NCI-H524 (cell line): Measurements from ENCODE around the gene MTSS2.

Source experiments
- DNase-seq, 2 experiments: peaks; one replicate each; lab custom pipeline; 2025; lab: John Stamatoyannopoulos, UW

The MTSS2 gene

DNA sequence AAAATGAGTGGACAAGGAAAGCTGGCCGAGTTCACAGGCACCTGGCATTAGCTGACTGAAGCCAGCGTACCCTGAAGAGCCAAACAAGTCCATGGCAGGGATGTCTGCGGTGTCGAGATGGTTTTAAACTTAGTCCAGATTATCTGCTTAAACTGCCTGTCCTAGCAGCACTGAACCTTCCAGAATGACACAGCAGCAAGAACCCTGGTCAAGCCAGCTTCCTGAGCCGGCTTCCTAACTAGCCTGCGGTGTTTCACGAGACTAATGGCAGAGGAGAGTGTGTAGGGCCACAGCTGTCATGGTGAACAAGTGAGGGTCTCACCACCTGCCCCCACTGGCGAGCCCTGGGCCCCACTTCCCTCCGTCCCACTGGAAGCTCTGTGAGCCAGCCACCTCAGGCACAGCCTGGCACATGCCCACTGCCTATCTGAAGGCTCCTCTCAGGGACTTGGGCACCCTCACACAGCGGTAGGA is 28.8 kb upstream of the MTSS2 start:
- no peak for DNase-seq

DNA sequence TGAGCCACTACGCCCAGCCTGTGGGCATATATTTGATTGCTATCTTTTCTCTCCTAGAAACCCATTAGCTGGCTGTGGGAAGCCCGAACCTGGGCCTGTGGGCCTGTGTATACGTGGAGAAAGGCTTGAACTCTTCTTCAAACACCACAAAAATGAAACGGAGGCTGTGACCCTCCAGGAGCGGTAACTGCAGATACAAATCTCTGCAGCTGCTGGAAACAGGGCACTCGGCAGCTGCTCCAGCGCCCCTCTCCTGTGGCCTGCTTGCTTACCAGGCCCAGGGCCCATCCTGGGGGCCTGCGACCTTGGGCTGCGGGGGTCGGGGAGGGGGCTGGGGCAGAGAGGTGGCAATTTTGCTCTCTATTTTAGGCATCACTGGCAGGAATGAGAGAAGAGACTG is 28.0 kb upstream of the MTSS2 start:
- no peak for DNase-seq

DNA sequence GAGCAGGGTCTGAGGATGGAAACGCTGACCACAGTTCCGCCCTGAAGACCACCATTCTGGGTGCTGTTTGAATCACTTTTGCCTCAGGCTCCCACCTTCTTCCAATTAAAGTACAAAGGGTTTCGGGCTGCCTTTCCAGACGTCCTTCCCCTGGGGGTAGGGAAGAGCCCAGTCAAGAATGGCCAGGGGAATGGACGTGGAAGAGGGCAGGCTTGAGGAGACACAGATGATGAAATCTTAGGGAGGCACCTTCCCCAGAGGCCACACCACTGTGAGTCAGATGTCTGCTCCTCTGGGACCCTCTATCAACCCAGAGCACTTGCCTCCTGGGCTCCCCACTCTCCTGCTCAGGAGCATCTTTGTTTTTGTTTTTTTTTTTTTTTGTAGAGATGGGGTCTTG is 27.5 kb upstream of the MTSS2 start:
- DNase-seq = no peak

DNA sequence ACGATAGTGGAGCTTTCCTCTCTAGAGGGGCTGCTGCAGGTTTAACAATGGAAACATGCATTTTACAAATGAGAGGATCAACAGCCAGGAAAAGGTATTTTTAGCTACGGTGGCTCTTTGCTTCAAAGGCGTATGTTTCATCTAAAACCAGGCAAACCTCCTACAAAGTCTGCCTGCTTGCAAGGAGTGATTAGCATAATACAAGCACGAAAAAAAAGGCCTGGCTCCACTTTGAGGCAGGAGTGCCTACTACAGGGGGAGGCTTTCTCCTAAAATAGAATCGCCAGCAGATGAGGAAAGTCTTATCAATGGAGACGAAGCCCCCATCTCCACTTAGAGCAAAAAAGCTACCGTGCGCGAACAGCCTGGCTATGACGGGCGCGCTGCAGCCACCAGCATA is 27.1 kb upstream of the MTSS2 start:
- no peak for DNase-seq

DNA sequence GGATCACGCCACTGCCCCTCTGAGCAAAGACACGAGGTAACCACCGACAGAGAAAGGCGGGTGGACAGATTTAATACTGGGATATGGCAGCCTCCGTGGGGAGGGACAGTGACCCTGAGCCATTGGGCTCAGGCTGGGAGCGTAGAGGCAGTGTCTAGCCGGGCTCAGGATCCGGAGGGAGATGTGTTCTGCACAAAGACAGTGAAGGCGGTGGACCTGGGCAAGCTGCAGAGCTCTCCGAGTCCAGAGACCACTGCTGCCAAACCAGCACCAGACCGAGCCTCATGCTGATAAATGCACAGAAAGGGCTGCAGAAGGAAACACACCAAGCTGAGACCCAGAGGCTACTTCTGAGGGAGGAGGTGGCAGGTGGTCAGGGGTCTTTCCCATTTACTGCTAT is 26.5 kb upstream of the MTSS2 start:
- DNase-seq = no peak

DNA sequence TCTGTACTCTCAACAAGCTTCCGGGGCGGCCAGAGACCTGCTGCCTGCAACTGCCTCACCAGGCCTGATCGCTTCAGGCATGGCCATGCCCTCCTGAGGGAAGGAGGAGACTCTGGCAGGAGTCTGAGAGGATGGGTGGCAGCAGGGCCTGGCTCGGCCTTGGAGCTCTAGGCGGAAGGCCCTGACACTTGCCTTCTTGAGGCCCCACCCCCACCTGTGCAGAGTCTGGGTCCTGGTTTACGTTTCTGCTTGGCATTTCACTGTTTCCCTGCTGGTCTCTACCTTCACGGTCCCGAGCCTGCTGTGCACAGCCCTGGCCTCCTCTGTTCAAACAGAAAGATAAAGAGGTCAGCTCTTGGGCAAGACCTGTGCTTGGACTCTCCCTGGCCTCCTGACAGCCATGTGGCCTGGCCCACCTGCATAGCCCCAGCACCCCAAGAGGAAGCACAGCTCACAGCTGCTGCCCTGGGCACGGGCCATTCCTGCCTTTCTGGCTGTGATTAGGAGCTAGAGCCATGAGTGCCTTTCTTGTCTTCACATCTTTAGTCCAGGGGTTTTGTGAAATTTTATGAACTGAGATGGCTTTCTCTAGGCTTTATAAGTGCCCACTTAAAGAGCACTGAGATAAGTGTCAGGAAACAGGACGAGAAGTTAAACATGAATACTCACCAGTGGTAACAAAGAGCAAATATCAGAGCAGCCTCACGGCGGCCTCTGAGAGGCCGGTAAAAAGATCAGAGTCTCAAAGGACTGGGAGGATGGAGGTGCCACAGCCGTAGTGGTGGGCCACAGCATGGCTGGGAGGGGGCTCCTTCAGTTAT is 25.6 kb upstream of the MTSS2 start:
- DNase-seq = no peak

DNA sequence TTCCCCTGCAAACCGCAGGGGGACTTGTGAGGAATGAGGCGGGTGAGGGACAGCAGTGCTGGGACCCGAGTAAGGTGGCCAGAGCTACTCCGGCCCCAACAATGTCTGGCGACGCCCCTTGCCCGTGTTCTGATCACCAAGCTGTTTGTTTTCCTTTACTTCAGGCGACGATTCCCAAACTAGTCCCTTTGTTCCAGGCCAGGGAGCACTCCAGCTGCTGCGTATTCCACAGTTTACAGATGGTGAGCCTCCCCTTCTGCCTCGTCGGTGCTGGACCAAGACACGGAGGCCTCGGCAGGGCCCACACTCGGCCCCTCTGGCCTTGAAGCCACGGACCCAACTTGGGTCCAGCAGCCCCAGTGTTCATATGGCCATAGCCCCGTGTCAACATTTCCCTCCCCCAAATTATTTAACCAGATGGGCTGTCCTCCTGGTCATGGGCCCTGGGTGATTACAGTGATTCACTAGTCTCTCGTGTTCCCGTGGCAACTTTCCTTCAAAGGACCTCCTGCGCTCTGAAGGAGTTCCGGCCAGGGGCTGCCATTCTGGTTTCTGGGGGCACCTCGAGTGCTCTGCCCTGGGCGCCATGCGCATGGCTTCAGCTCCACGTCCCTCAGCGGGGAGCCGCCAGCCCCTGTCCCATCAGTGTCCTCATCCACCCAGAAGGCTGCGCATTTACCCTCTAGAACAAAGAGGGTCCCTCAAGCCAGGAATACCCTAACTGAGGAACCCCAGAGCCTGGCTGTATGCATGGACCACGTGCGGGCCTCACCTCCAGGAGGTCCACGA is 24.8 kb upstream of the MTSS2 start:
- no peak for DNase-seq

DNA sequence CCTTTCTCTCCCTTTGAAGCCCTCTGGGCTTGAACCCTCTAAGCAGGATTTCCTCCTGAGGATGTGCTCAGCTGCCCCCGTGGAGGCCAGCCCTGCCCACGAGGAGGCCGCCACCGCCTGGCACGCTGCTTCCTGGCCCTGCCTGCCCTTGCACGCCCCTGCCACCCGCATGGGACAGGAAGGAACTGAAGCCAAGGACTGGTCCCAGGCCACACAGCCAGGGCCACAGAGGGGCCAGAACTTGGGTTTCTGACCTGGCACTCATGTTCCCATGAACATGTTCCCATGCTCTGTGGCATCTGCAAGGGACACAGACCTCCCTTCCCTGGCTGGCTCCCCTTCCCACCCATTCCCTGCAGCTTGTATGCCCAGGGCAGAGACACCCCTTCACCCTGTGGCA is 24.1 kb upstream of the MTSS2 start:
- no peak for DNase-seq

DNA sequence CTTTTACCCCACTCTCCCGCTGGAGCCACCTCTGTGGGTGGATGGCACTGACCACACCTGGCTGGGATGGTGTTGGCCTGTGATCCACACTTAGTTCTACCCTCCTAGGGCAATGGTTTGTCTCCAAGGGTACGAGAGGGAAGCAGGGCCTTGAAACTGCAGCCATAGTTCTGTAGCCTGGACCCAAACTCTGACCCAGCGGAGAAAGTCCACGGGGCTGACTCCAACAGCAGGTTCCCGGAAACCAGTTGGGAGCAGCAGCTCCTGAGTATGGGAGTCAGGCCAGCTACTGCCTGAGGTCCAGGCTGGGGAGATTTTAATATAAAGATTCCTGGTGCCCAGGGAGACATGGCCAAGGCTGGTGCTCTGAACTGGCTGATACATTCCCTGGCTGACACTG is 23.6 kb upstream of the MTSS2 start:
- DNase-seq = no peak

DNA sequence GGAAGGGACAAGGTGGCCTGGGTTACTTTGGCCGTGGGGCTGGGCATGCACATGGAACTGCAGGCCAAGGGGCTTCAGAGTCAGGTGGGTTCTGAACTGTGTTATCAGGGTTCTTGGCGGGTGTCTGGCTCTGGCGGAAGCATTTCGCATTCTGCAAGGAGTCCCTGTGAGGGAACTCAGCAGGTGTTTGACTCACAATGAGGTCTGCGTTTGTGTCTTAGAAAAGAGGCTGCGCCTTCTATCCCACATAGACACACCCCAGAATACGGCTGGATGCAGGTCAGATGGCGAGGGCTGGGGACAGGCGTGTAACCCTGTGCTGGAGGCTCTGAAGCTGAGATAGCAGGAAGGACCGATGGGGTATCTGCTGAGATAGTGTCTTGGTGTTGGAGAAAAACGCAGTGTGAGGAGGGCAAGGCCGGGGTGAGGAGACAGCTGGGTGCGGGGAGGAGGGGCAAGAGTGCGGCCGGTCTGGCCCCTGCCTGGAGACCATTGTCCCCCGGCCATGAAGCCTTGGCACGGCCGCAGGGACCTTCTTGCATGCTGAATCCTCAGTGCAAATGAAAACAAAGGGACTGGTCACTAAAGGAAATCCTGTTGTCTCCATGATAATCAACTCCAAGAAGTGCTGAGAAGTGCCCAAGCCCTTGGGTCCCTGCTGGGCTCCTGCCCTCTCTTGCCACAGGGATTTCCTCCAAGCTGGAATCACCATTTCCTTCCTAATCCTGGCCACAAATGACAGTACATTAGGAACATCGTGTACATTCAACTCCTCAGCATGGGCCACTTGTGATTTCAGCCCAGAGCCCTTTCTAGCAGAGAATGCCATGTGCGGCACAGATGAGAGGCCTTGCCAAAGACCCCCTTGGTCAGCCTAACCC is 22.8 kb upstream of the MTSS2 start:
- DNase-seq = no peak

DNA sequence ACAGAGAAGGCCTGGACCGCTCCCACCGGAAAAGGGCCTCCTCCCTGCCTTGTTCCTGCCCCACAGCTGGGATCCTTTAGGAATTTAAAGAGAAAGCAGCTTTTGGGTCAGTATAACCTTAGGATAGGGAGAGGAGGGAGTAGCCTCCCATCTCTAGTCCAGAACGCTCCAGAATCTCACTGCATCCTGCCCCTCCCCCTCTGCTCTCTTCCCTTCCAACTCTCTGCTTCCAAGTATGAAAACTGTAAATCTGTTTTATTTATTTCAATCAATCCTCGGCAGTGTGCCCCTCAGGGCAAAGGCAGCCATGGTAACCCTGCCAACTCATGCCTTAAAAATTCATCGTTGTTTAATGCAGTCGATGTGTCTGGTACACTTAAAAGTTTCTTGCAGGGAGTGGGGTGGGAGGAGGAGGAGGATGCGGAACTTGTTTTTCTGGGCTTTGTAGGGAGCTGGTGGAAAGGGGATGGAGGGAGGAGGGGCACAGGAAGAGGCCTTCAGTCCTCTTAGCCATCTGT is 21.2 kb upstream of the MTSS2 start:
- DNase-seq = peak; percentile 16 to 64

DNA sequence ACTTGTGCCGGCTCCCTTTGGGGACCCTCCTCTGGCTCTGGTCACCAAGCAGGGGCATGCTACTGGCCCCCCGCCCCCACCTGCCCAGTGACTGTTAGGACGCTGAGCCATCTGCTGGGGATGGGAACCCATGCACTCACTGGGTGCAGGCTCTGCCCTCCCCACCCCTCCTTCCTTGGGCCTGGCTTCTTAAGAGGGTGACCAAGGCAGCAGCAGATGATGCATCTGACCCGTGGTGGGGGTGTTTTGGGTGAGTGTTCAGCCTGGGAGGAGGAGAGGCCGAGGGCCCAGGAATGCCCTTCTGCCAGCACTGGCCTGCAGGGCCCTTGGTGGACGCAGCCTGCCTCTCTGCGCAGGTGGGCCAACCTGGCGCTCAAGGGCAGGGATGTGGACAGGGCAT is 19.2 kb upstream of the MTSS2 start:
- DNase-seq = no peak

DNA sequence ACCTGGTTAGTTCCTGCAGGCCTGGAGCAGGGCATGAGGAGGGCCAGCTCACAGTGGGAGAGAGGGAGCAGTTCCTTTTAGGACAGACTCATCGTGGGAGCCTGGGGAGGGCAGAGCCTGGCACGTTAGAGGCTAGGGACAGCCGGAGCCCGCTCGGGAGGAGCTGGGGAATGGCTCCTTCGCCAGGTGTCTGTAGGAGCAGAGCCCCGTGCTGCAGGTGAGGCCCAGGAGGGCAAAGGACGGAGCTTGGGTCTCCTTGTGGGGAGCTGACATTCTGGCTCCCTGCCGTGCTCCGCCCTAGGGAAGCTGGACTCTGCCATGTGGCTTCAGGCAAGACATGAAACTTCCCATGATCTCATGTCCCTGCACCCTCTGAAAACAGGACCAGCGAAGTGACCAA is 18.7 kb upstream of the MTSS2 start:
- no peak for DNase-seq

DNA sequence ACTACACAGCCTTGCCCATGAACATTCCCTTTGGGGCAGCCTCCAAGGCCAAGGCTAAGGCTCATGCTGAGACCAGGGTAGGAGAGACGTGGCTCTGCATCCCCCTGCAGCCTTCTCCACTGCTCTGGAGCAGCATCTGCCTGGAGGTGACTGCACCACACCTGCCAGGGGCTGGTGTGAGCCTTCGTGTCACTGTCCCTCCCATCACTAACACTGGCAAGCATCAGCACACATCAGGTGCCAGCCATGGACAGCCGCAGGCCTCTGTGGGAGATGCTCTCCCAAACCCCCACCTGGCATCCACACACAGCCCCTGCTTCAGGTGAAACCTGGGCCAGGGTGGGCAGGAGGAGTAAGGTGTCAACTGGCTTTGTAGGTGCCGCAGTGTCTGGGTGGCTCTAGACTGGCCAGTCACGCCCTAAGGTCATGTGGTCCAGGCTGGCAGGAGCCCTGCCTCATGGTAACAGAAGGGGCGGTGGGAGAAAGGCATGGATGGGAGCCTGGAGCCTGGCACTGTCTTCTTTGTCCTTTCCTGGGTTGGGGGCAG is 18.1 kb upstream of the MTSS2 start:
- DNase-seq = no peak

DNA sequence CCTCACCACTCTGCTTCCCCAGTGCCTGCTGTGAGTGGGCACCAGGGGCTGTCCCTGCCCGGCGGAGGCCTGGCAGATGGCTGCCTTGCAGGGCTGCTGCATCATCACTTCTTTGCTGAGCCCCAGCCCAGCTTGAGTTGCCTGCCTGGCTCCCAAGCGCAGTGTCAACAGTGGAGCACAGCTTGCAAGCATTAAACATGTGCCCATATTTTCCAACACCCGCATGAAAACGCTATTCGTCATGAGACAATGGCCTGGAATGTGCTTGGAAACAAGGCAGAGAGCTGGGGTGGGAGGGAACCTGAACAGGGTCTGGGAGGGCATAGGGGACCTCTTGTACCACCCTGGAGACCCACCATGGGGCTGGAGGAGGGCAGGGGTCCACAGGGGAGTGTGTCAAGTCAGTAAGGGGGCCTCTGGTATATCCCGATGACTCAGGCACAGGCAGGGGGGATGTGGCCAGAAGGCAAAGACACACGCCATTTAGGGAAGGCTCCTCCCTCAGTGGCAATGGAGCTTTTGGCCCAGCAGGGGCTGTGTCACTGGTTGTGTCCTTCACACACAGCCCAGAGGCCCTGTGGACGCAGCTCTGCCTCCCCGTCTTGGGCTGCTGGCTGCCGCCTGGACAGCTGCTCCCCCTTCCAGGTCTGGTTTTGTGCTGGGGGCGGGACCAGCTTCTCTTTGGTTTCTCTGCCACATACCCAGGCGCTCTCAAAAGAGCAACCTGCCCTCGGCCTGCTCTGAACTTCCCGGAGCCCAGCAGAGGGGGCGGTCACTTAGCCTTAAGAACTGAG is 17.4 kb upstream of the MTSS2 start:
- DNase-seq = peak; percentile 62 to 84

DNA sequence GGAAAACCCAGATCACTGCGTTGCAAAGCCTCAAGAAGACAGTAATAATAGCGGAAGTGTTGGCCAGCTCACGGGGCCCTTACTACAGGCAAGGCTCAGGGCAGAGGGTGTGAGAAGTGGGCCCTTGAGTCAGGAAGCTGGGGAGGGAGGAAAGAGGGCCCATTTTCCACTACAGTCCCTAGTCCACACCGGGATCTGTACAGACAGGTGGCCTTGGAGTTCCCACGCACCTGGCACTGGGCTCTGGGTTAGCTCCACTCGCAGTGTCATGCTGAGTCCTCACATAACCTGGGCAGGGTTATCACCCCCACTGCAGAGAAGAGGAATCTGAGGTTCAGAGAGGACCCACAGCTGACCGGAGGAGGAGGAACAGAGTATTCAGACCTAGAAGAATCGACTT is 16.8 kb upstream of the MTSS2 start:
- peak in 1 of 2 experiments; percentile 62 for DNase-seq

DNA sequence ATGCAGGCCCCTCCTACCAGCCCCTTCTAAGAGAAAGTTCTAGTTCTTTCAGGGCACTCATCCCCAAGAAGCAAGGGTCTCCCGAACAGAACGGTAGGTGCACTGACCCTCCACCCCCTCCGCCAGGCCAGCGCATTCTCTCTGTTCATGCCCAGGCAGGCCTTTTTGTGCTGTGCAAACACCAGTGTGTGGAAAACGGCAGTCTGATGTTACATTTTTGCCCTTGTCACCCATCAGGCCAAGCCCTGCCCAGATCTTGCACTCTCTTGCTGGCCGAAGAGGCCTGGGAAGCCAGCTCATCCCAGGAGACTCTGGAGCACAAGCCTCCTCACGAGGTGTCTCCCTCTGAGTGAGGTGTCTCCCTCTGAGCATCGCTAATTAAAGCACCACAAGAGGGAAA is 16.1 kb upstream of the MTSS2 start:
- DNase-seq = no peak

DNA sequence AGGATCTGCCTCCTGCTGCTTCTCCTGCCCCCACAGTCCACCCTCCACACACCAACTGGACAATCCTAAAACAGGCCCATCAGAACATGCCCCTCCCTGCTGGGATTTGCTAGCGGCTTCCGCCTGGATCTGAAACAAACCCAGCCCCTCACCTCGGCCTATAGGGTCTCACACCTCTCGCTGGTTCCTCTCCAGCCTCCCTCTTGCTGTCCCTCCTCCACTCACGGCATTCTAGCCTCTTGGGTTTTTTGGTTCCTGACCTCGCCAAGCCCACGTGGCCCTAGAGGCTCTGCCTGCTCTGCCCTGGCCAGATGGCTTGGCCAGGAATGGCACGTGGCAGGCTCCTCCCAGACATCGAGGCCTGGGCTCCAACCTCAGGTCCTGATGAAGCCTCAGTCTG is 15.7 kb upstream of the MTSS2 start:
- DNase-seq = no peak

DNA sequence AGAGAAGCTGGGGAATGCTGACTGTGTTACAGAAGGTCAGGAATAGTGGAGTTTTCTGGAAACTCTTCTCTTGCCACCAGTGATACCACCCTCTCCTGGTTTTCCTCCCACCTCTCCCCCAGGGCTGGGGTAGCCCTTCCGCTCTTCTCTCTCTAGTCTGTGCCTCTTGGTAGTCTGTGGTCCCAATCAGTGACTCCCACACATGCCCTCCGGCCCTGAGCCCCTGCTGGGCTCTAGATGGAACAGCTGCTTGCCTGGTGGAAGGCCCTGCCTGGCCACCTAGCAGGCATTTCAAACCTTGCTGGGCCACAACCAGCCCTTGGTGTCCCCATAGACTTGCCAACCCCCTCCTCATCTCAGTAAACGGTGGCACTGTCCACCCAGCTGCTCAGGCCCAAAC is 15.2 kb upstream of the MTSS2 start:
- peak in 1 of 2 experiments; percentile 27 for DNase-seq

DNA sequence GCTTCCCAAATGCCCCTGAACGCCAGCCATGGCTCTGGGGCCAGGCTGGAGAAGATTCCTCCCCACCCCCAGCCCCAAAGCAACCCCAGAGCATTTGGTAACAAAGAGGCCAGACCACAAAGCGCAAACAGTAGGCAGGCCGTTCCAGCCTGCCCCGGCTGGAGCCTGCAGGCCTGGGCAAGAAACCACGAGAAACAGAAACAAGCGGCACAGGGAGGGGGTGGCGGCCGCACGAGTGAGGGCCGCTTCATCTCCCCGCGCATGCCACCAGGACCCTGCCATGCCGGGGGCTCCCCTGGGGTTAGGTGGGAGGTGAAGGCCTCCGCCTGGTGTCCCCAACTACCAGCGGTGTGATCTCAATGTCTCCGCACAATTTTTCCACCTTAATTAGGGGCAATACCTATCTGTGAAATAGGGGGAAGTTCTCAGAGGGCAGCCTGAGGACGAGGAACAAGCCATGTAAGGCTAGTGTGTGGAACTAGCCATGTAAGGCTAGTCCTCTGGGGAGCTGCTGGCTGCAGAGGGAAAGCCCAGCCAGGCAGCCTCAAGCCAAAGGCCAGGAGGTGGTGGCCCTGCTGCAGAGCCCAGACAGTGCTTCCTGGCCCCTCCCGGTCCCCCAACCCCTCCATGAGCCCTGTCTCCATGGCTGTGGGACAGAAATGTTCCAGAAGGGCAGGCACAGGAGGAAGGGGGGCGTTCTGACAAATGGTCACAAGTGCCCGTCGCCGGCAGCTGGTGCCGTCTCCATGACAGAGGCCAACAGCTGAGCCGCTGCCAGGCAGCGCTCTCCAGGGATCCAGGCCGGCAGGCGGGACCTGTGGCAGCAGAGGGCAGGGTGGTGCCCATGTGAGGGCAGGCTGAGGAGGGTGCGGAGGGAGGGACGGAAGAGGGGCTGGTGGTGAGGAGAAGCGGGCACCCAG is 14.5 kb upstream of the MTSS2 start:
- peak; percentile 77 to 90 for DNase-seq
